Measurements from ENCODE around the gene RHBDL3. TPM values are rescaled to one million over a fixed set of nuclear protein-coding genes. Genes with fewer than 3 reads are reported as not detected.

Gene RHBDL3
- total and polyA plus RNA-seq, 2 of the 8 experiments (the other 6 are each of a cell fraction or from before 2014, with no cell fraction given): 9.6 to 12.2 TPM

- H3K79me2 ChIP-seq (ENCODE audit: control insufficient read depth in 1 of 2, insufficient read depth in 2 of 2, low read length in 2 of 2): no peaks in the 10 kb centered on the region
- FAIRE-seq: no peak
These were observed 26.5 kb downstream of the RHBDL3 start for GRCh38 chr17:32292094-32292493.

More at GRCh38 chr17:32292094-32292493, 26.5 kb downstream of the RHBDL3 start:
- H2BK120ac ChIP-seq (replicated peaks; ENCODE audit: low read depth, low read length): no peak overlapping the region
- H4K5ac ChIP-seq (ENCODE audit: insufficient read length, low read depth, low read length): no peak overlapping the region
- H3K27ac ChIP-seq (ENCODE audit: low read depth, low read length): no peak overlapping the region
- 92% methylated on average over 4 of the region's 4 CpGs; no CpG with 5 or more reads in 1 of the 2 experiments for WGBS, 2 experiments (ENCODE audit: extremely low coverage in 1 of 2, insufficient coverage in 1 of 2, insufficient read length in 1 of 2, insufficient replicate concordance in 2 of 2, low coverage in 1 of 2, low lambda C conversion rate in 2 of 2, missing lambda C conversion rate in 1 of 2)
- H2BK15ac ChIP-seq (ENCODE audit: low read length): peak overlapping the region; percentile 24; the same call in 1 of the 2 replicates
- H2BK5ac ChIP-seq (ENCODE audit: low read depth, low read length): no peak overlapping the region
- DNase-seq (ENCODE audit: low read depth in 1 of 2, low spot score in 2 of 2): no peak
- no peak overlapping the region for H2AFZ ChIP-seq (ENCODE audit: low read length)
- 0 out of 2 replicates have a peak overlapping the region, but pooled peaks have one; percentile 12 for H2BK12ac ChIP-seq (ENCODE audit: low read depth, low read length)
- no peak overlapping the region for H3K56ac ChIP-seq (replicated peaks; ENCODE audit: insufficient read length, low read depth, low read length)
- ChIA-PET CTCF (ENCODE audit: partially characterized antibody) (interaction anchor here (0.7 kb wide), 1 partner anchor 96 kb away, joined by 3 read pairs; no protein-coding TSS in a partner anchor), POLR2A (ENCODE audit: partially characterized antibody) (interaction anchor here (0.7 kb wide), 1 partner anchor 153 kb away, joined by 3 read pairs; no protein-coding TSS in a partner anchor)
- no peak for TF ChIP-seq POLR2AphosphoS5 (IDR thresholded peaks at IDR 0.05; ENCODE audit: low read depth, low read length)
- no peak for TF ChIP-seq TAF7 (optimal IDR thresholded peaks at IDR 0.05; ENCODE audit: borderline replicate concordance, low read depth, low read length)
- no peak for TF ChIP-seq BRCA1 (IDR thresholded peaks at IDR 0.05; ENCODE audit: low read depth, low read length)
- no peak for TF ChIP-seq FOSL1 (IDR thresholded peaks at IDR 0.05; ENCODE audit: insufficient read depth, low read depth, low read length)
- H3K9me3 ChIP-seq (ENCODE audit: insufficient read depth in 2 of 2, low read depth in 1 of 2, low read length in 1 of 2): no peaks in the 10 kb centered on the region
- no peaks in the 10 kb centered on the region for H3K79me1 ChIP-seq (ENCODE audit: low read depth, low read length)
- no peak overlapping the region for H3K4me2 ChIP-seq (ENCODE audit: insufficient read depth in 1 of 2, low read depth in 2 of 2, low read length in 2 of 2)
- H3K9ac ChIP-seq (replicated peaks in 1 of 4; ENCODE audit: extremely low read depth in 1 of 4, low read depth in 3 of 4, low read length in 3 of 4): no peak overlapping the region
- H3K18ac ChIP-seq (ENCODE audit: extremely low read depth, low read length): no peak overlapping the region
- H3K23me2 ChIP-seq (ENCODE audit: low read depth, low read length): no peaks in the 10 kb centered on the region
- peaks cover 13 to 35% (median 20%) of the 10 kb centered on the region in 4 experiments for H3K4me1 ChIP-seq (replicated peaks in 1 of 4; ENCODE audit: control insufficient read depth in 3 of 4, insufficient read depth in 4 of 4, low read length in 3 of 4)
- no peak overlapping the region for H3K4me3 ChIP-seq (ENCODE audit: extremely low read depth in 1 of 4, insufficient read depth in 2 of 4, low read depth in 3 of 4, low read length in 4 of 4)
- H4K91ac ChIP-seq (replicated peaks; ENCODE audit: insufficient read length, low read length): no peak overlapping the region
- no peak overlapping the region for H2AK5ac ChIP-seq (ENCODE audit: low read depth, low read length)
- no peak overlapping the region for H4K8ac ChIP-seq (ENCODE audit: extremely low read depth, insufficient read depth, low read length)
- peaks cover 0 to 12% (median 0%) of the 10 kb centered on the region in 4 experiments; a peak in 2 of 8 replicates for H3K36me3 ChIP-seq (ENCODE audit: control insufficient read depth in 2 of 4, insufficient read depth in 4 of 4, low read length in 3 of 4)
- no peaks in the 10 kb centered on the region for H3K27me3 ChIP-seq (replicated peaks in 1 of 4; ENCODE audit: control insufficient read depth in 3 of 4, extremely low read depth in 1 of 4, insufficient read depth in 3 of 4, low read length in 3 of 4)
- H3K23ac ChIP-seq (ENCODE audit: insufficient read length): no peak overlapping the region
- no peak overlapping the region for H2BK20ac ChIP-seq (ENCODE audit: low read length)
- H3K4ac ChIP-seq (replicated peaks; ENCODE audit: insufficient read length, low read depth, low read length): no peak overlapping the region
- no peaks in the 10 kb centered on the region for H4K20me1 ChIP-seq (replicated peaks in 1 of 2; ENCODE audit: control insufficient read depth in 1 of 2, insufficient read depth in 2 of 2, low read length in 2 of 2)
- H3K14ac ChIP-seq (ENCODE audit: insufficient read length): no peak overlapping the region
